ENCODE data around the gene GRIN2A. TPM values are rescaled to one million over a fixed set of nuclear protein-coding genes. Genes with fewer than 3 reads are reported as not detected.

GRIN2A gene
- total RNA-seq, 2 experiments from 2014 or later: not detected

GRCh38 chr16:9741776-9742175, 440.5 kb downstream of the GRIN2A start:
- no peak overlapping the region for H3K27ac Mint-ChIP-seq
- DNase-seq (no peak), ATAC-seq (no peak)
- ChIA-PET POLR2A (no interaction called here), CTCF (interaction anchor here (1.2 kb wide), 1 partner anchor 12 kb away, joined by 3 read pairs; no protein-coding TSS in a partner anchor)
- no peaks in the 10 kb centered on the region for H3K27me3 Mint-ChIP-seq
- no peaks in the 10 kb centered on the region for H3K4me1 Mint-ChIP-seq (ENCODE audit: low read depth)
- H3K4me3 Mint-ChIP-seq: no peak overlapping the region
- TF ChIP-seq, protein P1, sequence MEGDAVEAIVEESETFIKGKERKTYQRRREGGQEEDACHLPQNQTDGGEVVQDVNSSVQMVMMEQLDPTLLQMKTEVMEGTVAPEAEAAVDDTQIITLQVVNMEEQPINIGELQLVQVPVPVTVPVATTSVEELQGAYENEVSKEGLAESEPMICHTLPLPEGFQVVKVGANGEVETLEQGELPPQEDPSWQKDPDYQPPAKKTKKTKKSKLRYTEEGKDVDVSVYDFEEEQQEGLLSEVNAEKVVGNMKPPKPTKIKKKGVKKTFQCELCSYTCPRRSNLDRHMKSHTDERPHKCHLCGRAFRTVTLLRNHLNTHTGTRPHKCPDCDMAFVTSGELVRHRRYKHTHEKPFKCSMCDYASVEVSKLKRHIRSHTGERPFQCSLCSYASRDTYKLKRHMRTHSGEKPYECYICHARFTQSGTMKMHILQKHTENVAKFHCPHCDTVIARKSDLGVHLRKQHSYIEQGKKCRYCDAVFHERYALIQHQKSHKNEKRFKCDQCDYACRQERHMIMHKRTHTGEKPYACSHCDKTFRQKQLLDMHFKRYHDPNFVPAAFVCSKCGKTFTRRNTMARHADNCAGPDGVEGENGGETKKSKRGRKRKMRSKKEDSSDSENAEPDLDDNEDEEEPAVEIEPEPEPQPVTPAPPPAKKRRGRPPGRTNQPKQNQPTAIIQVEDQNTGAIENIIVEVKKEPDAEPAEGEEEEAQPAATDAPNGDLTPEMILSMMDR (IDR thresholded peaks at IDR 0.05): no peak
- intact Hi-C loops (cut with micrococcal nuclease): no loop called here
- no peaks in the 10 kb centered on the region for H3K36me3 Mint-ChIP-seq (ENCODE audit: low read depth)
- H3K9me3 Mint-ChIP-seq: no peaks in the 10 kb centered on the region

DNA sequence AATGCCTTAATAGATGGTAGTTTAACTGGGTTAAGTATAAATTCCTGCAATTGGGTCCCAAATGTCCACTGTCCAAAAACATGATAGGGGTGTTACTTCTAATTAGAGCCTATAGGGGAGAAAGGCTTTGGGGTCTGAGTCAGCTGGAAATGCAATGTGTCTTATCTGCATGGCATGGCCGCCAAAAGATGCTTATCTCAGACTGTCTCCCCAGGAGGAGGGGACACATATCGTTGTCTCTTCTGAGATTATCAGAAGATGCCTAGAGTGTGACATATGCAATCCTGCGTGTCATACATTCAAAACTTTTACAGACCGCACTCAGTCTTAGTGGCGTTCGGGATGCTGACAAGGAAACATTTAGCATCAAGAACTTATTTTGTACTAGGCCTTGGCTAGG, 442.9 kb downstream of the GRIN2A start:
- H3K4me1 Mint-ChIP-seq (ENCODE audit: low read depth): no peaks in the 10 kb centered on the region
- H3K9me3 Mint-ChIP-seq: no peaks in the 10 kb centered on the region
- DNase-seq: no peak
- H3K27me3 Mint-ChIP-seq: no peaks in the 10 kb centered on the region
- ChIA-PET POLR2A (no interaction called here), CTCF (no interaction called here)
- H3K36me3 Mint-ChIP-seq (ENCODE audit: low read depth): no peaks in the 10 kb centered on the region
- no peak overlapping the region for H3K27ac Mint-ChIP-seq
- H3K4me3 Mint-ChIP-seq: no peak overlapping the region
- intact Hi-C loops (cut with micrococcal nuclease): no loop called here
- ATAC-seq: no peak
- TF ChIP-seq, protein P1 (IDR thresholded peaks at IDR 0.05): no peak

- Mint-ChIP-seq H3K36me3 (ENCODE audit: low read depth) (no peaks in the 10 kb centered on the region), H3K4me1 (ENCODE audit: low read depth) (no peaks in the 10 kb centered on the region), H3K27me3 (no peaks in the 10 kb centered on the region), H3K27ac (no peak overlapping the region), H3K4me3 (no peak overlapping the region), H3K9me3 (no peaks in the 10 kb centered on the region)
- CTCF ChIA-PET: no interaction called here
- TF ChIP-seq, protein P1 (IDR thresholded peaks at IDR 0.05): no peak
- POLR2A ChIA-PET: no interaction called here
- DNase-seq (no peak), ATAC-seq (no peak)
- intact Hi-C loops (cut with micrococcal nuclease): no loop called here
Measured at GRCh38 chr16:9738690-9739089, 443.5 kb downstream of the GRIN2A start.

DNA sequence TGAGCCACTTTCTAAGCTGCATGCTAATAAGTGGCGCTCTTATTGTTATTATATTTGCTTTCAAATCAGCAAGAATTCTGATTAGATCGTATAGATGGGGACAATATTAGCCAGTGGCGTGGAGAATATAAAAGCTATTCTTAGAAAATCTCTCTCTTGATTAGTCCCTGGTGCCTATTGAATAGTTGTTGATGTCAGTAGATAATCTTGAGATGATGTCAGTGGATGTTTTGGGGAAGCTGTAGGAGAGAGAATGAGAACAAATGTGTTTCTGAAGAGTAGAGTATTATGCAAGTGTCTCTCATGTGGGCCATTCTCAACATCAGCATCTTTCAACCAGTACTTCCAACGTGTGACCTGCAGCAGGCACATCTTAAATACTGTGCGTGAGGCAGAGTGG, 445.7 kb downstream of the GRIN2A start:
- ChIA-PET CTCF (no interaction called here), POLR2A (no interaction called here)
- intact Hi-C loops (cut with micrococcal nuclease): no loop called here
- Mint-ChIP-seq H3K36me3 (ENCODE audit: low read depth) (no peaks in the 10 kb centered on the region), H3K4me1 (ENCODE audit: low read depth) (no peaks in the 10 kb centered on the region), H3K4me3 (no peak overlapping the region), H3K27ac (no peak overlapping the region), H3K27me3 (no peaks in the 10 kb centered on the region), H3K9me3 (no peaks in the 10 kb centered on the region)
- TF ChIP-seq, protein P1 (IDR thresholded peaks at IDR 0.05): no peak
- DNase-seq (no peak), ATAC-seq (no peak)

GRCh38 chr16:9723136-9723535, 459.1 kb downstream of the GRIN2A start:
- ATAC-seq (no peak), DNase-seq (no peak)
- no peaks in the 10 kb centered on the region for H3K36me3 Mint-ChIP-seq (ENCODE audit: low read depth)
- peaks cover 7% of the 10 kb centered on the region for H3K9me3 Mint-ChIP-seq
- TF ChIP-seq, protein P1 (IDR thresholded peaks at IDR 0.05): no peak
- ChIA-PET POLR2A (interaction anchor here (1.0 kb wide), 1 partner anchor 10 kb away, joined by 3 read pairs; no protein-coding TSS in a partner anchor), CTCF (no interaction called here)
- no peaks in the 10 kb centered on the region for H3K4me1 Mint-ChIP-seq (ENCODE audit: low read depth)
- H3K27ac Mint-ChIP-seq: no peak overlapping the region
- intact Hi-C loops (cut with micrococcal nuclease): no loop called here
- no peak overlapping the region for H3K4me3 Mint-ChIP-seq
- H3K27me3 Mint-ChIP-seq: no peaks in the 10 kb centered on the region

All from activated CD8-positive, alpha-beta T cell treated with anti-CD3 and anti-CD28 coated beads for 36 hours (primary cell).